ENCODE data around the gene BMF.
"Not testable (repeated sequence)": the region's sequence is repeated elsewhere in the genome, so short reads cannot be mapped to it uniquely, and the experiment has no call there.

The BMF gene

DNA sequence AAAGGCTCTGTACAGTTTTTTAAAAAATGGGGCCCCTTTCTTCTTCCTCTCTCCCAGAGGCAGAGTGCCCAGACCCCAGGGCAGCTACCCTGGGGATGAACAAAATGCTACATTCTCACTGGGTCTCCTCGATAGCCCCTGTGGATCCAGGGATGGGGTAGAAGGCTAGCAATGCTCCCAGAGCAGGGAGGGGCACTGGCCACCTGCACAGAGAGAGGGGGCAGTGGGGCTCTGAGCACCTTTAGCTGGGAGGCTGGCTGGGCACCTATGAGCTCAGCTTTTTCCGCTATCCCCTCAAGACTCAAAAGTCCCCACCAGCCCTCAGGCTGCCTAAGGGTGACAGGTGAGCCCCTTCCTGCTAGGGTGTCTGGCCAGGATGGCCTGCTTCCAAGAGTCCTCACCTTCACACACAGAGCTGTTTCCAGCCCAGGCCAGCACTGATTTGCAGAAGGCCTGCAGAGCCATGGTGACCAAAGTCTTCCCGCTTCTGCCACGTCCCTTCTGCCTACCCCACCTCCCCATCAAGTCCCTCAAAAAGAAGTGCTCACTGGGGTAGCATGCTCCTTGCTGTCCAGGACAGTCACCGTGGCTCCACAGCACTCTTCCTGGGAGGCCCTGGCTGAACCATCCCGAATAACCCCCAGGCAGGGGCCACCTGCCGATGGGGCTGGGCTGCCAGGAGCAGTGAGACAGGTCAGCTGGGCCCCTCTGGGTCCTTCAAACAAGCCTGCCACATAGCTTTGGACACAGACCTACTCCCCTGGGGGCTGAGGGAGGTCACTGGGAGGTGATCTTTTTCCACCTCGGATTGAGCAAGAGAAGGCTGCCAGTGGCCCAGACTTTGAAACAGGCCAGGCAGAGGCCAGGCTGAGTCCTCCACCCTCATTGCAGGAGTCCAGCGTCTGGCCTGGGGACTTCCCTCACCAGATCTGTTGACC, 20.4 kb downstream of the BMF start:
- no peak for DNase-seq

DNA sequence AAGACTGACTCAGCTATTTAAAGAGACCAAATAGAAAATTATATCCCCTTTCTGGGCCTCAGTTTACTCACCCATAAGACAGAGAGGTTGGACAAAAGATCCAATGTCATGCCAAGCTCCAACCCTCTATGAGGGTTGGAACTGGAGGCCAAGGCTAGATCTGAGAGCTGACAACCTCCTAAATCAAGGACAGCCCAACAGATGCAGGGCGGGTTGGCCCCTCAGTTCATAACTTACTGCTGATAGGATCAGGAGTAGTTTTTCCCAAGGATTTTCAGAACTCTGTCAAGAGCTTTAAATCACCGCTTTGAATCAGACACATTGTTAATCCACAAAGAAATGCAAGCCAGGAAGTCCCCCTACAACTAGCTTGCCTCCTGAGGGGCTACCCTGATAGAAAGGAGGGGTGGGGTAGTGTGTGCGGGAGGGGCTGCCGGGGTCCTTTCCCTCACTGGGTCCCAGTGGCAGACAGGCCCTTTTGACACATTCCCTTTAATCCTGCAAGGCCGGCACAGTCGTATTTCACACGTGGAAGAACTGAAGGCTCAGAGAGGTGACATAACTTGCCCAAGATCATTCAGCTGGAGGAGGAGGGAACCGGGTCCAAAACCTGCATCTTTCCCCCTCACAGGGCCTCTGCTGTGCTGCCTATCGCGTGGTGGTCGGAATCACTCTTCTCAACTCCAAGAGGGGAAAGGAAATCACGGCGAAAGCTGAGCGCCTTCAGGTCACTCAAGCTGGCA, 21.4 kb downstream of the BMF start:
- DNase-seq: no peak

- no peak for DNase-seq
Observed at GRCh38 chr15:40085266-40085665, 23.4 kb downstream of the BMF start.

GRCh38 chr15:40084650-40085049, 24.0 kb downstream of the BMF start:
- no peak for DNase-seq

- no peak for DNase-seq
Observed at GRCh38 chr15:40082195-40082883, 26.3 kb downstream of the BMF start.

DNA sequence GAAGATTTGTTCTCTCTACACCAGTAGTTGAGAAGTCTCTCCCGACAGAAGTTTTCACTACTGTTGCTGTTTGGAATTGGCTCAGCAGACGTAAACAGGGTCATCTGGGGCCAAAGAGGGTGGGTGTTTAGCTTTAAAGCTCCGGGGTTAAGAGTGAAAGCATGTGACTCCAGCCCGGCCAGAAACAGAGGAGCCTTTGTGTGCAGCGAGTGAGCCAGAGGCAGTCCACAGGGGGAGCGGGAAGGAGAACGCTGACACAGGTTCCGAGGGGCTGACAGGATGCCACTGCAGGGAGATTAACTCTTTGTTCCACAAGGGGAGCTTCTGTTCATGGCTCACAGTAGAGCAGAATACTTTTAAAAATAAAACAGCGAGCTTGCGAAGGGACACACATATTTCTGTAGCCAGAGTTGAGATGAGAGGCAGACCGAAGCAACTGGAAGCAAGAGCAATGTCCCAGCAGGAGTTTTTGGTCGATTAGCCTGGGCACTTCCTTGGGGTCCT, 26.9 kb downstream of the BMF start:
- DNase-seq: no peak

DNA sequence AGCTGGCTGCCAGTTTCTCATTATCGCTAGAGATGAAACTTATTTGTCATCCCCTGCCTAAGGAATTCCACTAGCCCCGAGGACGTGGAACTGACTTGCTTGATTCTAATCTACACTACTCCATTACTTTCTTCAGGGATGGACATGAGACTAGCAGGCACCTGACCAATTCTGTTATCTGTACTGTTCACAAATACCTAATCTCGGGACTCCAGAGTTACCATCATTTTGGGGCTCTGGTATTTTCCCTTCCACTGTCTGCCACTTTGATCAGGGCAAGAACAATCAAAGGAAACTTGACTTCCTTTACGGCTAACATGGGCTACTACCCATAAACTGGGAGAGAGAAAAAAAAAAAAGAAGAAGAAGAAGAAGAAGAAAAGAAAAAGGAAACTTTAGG, 27.8 kb downstream of the BMF start:
- DNase-seq: no peak

- DNase-seq: no peak
Observed at GRCh38 chr15:40080104-40080503, 28.6 kb downstream of the BMF start.

DNA sequence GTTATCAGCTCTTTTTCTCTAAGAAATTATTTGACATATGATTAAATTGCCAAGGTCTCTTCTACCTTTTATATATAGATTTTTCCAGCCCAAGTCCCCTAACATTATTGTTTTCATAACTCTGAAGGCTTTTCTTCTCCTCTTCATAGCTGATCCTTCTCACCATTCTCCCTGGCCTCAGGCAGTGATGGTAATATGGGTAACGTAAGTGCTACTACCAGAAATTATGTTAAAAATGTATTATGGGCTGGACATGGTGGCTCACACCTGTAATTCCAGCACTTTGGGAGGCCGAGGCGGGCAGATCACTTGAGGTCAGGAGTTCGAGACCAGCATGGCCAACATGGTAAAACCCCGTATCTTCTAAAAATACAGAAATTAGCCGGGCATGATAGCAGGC, 29.2 kb downstream of the BMF start:
- no peak for DNase-seq

DNA sequence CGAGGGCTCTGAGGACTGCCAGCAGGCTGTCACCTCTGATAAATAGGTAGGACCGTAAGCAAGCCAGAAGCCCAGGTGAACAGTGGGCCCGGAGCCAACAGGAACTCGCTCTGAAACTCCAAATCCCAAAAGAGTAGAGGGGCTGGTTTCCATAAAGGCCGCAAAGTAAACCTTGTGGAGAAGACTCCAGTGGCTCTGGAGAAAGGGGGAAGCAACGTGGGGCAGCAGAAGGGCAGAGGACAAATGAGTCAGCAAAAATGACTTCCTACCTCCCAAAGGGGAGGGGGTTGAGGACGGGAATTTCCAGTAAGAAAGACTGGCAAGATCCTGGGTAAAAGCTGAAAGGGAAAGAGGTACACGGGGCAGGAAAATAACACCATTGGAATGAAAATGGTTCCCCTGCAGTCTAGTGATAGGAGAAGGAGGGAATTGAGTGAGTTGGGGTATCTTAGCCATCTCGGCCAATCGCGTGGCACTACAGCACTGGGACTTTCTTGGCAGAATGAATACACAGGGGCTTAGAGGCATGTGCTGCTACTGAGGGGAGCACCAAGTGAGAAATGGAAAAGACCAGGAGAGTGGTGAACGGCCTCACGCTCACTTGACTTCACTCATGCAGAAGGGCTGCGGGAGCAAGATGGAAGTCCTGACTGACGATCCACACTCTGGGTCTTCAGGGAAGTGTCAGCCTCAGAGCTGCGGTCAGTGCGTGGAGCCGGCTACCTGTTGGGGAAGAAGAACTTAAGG, 33.2 kb downstream of the BMF start:
- DNase-seq: no peak

DNA sequence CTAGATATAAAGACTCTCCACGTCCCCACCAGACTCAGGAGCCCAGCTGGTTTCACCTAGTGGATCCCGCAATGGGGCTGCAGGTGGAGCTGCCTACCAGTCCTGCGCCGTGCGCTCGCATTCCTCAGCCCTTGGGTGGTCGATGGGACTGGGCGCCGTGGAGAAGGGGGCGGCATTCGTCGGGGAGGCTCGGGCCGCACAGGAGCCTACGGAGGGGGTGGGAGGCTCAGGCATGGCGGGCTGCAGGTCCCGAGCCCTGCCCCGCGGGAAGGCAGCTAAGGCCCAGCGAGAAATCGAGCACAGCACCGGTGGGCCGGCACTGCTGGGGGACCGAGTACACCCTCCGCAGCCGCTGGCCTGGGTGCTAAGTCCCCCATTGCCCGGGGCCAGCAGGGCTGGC, 34.0 kb downstream of the BMF start:
- DNase-seq: not testable (repeated sequence)

DNA sequence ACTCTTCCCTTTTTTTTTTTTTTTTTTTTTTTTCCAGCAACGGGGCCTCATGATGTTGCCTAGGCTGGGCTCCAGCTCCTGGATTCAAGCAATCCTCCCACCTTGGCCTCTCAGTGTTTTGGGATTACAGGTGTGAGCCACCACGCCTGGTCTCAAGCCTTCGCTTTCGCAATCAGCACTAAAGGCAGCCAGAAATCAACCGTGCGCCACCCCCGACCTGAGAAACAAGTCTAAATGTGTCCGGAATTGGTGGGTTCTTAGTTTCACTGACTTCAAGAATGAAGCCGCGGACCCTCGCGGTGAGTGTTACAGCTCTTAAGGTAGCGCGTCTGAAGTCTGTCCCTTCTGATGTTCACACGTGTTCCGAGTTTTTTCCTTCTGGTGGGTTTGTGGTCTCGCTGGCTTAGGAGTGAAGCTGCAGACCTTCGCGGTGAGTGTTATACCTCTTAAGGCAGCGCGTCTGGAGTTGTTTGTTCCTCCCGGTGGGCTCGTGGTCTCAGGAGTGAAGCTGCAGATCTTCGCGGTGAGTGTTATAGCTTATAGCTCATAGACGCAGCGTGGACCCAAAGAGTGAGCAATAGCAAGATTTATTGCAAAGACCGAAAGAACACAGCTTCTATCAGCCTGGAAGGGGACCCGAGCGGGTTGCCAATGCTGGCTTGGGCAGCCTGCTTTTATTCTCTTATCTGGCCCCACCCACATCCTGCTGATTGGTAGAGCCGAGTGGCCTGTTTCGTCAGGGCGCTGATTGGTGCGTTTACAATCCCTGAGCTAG, 34.8 kb downstream of the BMF start:
- DNase-seq: not testable (repeated sequence)

- no peak for DNase-seq
Observed at GRCh38 chr15:40072216-40072990, 36.3 kb downstream of the BMF start.

DNA sequence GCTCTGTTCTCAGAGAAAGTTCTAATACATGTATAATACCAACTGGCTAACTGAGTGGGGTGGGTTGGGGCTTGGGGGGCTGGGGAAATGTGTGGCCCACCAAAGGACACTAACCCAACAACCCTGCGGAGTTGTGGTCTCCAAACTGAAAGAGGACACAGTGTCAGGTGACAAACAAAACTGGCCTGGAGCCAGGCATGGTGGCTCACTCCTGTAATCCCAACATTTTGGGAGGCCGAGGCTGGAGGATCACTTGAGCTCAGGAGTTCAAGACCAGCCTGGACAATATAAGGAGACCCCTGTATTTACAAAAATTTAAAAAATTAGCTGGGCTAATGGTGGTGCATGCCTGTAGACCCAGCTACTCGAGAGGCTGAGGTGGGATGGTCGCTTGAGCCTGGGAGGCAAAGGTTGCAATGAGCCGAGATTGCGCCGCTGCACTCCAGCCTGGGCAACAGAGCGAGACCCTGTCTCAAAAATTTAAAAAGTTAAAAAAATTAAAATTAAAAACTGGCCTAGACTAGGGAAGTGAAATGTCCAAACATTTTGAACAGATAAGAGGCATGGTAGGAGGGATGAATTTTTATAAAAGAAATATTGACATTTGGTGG, 38.0 kb downstream of the BMF start:
- DNase-seq: no peak

DNA sequence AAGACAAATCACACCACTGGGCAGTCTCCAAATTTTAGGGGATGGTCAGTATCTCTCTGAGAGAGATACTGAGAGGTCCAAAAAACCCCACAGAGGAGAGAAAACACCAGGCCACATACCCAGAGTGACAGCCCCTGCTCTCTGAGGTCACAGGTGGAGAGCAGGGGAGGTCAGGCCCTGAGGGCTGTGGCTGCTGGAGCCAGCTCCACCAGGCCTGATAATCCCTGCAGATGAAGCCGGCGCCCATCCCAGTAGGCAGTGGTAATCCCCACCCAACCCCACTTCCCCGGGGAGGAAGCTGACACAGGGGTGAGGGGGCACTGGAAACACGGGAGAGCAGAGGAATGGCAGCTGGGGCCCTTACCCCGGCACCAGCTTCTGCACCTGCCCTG, 38.5 kb downstream of the BMF start:
- no peak for DNase-seq

- no peak for DNase-seq
Observed at GRCh38 chr15:40069178-40070165, 39.2 kb downstream of the BMF start.

GRCh38 chr15:40067921-40068624, 40.6 kb downstream of the BMF start:
- DNase-seq: no peak

GRCh38 chr15:40066589-40066988, 42.1 kb downstream of the BMF start:
- DNase-seq: no peak

Data from activated gamma-delta T cell (primary cell).